Suprapubic skin (tissue), 4 donors: Measurements from ENCODE around the gene TNIP1.

Experiments used
- CTCF ChIP-seq, 2 donors: fragments of 200-600 bp in 1 of 2; fragments of 450-650 bp in 1 of 2; sonication (generic) in 1 of 2; IDR thresholded peaks; one replicate each; pipeline ENCODE4 v1.5.1; 2016 to 2019; ENCODE audit warnings: antibody characterized with exemption in 2 of 2, mild to moderate bottlenecking in 1 of 2, moderate library complexity in 1 of 2
- EP300 ChIP-seq: sonication (generic); formaldehyde crosslinking; IDR thresholded peaks from one replicate; pipeline ENCODE4 v1.6.1; 2017; ENCODE audit warnings: antibody characterized with exemption
- POLR2A ChIP-seq, 2 donors: fragments of 450-650 bp; IDR thresholded peaks; one replicate each; pipeline ENCODE4 v1.6.1; 2017; ENCODE audit warnings: antibody characterized with exemption in 2 of 2, mild to moderate bottlenecking in 2 of 2, moderate library complexity in 2 of 2
- POLR2AphosphoS5 ChIP-seq, 3 donors: sonication (generic); formaldehyde crosslinking; IDR thresholded peaks; one replicate each; pipeline ENCODE4 v1.6.1; 2017; ENCODE audit warnings: antibody characterized with exemption in 3 of 3

- TF ChIP-seq POLR2A (IDR thresholded peaks at IDR 0.05), result no peak
- peak in 1 of 3 donors; percentile 14 for TF ChIP-seq POLR2AphosphoS5 (IDR thresholded peaks at IDR 0.05)
- no peak for TF ChIP-seq CTCF (IDR thresholded peaks at IDR 0.05)
- no peak for TF ChIP-seq EP300
These were observed 57.2 kb downstream of the TNIP1 start for GRCh38 chr5:151023651-151024050.
